ENCODE results near the gene PSD2.
A peak's percentile ranks its signal among the peaks of the same experiment; 100 is the strongest.

PSD2 gene

GRCh38 chr5:139863361-139863760, 67.8 kb downstream of the PSD2 start:
- H3K4me1 Mint-ChIP-seq = no peaks in the 10 kb centered on the region
- H3K27me3 Mint-ChIP-seq (ENCODE audit: low read depth, poor library complexity) = peaks cover 30% of the 10 kb centered on the region
- H3K36me3 Mint-ChIP-seq (ENCODE audit: low read depth) = no peaks in the 10 kb centered on the region
- no peak overlapping the region for H3K27ac Mint-ChIP-seq
- no peak for TF ChIP-seq CTCF (IDR thresholded peaks at IDR 0.05)
- no peak overlapping the region for H3K4me3 Mint-ChIP-seq
- H3K9me3 Mint-ChIP-seq = no peaks in the 10 kb centered on the region
- no peak for DNase-seq

- Mint-ChIP-seq H3K27me3 (ENCODE audit: low read depth, poor library complexity) (peaks cover 35% of the 10 kb centered on the region), H3K4me1 (no peaks in the 10 kb centered on the region), H3K4me3 (no peak overlapping the region), H3K9me3 (no peaks in the 10 kb centered on the region), H3K27ac (no peak overlapping the region), H3K36me3 (ENCODE audit: low read depth) (no peaks in the 10 kb centered on the region)
- DNase-seq = peak; percentile 80
- peak; percentile 93 for TF ChIP-seq CTCF (IDR thresholded peaks at IDR 0.05)
Measured at GRCh38 chr5:139863855-139864558, 68.4 kb downstream of the PSD2 start.

- Mint-ChIP-seq H3K9me3 (no peaks in the 10 kb centered on the region), H3K27ac (no peak overlapping the region), H3K4me3 (no peak overlapping the region), H3K36me3 (ENCODE audit: low read depth) (no peaks in the 10 kb centered on the region), H3K27me3 (ENCODE audit: low read depth, poor library complexity) (peaks cover 38% of the 10 kb centered on the region), H3K4me1 (no peaks in the 10 kb centered on the region)
- TF ChIP-seq CTCF (IDR thresholded peaks at IDR 0.05) = no peak
- DNase-seq = no peak
Measured at GRCh38 chr5:139864716-139865483, 69.3 kb downstream of the PSD2 start.

- Mint-ChIP-seq H3K36me3 (ENCODE audit: low read depth) (no peaks in the 10 kb centered on the region), H3K27ac (no peak overlapping the region), H3K27me3 (ENCODE audit: low read depth, poor library complexity) (peaks cover 35% of the 10 kb centered on the region), H3K4me3 (no peak overlapping the region), H3K9me3 (no peaks in the 10 kb centered on the region), H3K4me1 (no peaks in the 10 kb centered on the region)
- no peak for DNase-seq
- no peak for TF ChIP-seq CTCF (IDR thresholded peaks at IDR 0.05)
Measured at GRCh38 chr5:139867109-139867508, 71.5 kb downstream of the PSD2 start.

- H3K4me1 Mint-ChIP-seq = peaks cover 4% of the 10 kb centered on the region
- H3K4me3 Mint-ChIP-seq = no peak overlapping the region
- no peak for TF ChIP-seq CTCF (IDR thresholded peaks at IDR 0.05)
- H3K27me3 Mint-ChIP-seq (ENCODE audit: low read depth, poor library complexity) = peaks cover 35% of the 10 kb centered on the region
- no peak for DNase-seq
- H3K27ac Mint-ChIP-seq = peak overlapping the region; percentile 68
- H3K9me3 Mint-ChIP-seq = no peaks in the 10 kb centered on the region
- H3K36me3 Mint-ChIP-seq (ENCODE audit: low read depth) = no peaks in the 10 kb centered on the region
Measured at GRCh38 chr5:139867581-139867980, 72.0 kb downstream of the PSD2 start.

Measured in nephron progenitor cell (in vitro differentiated cells).